Hepatocyte (in vitro differentiated cells): ENCODE measurements around the gene PPFIBP2. TPM values are rescaled to one million over a fixed set of nuclear protein-coding genes. Genes with fewer than 3 reads are reported as not detected.
A peak's percentile ranks its signal among the peaks of the same experiment; 100 is the strongest.

ENCODE experiments used
- DNase-seq: peaks from one replicate; pipeline ENCODE4 v3.0.0-alpha.2; 2016; ENCODE audit warnings: low spot score
- H2AFZ ChIP-seq: fragments of 200-600 bp; sonication (generic); 2 replicates; pipeline ENCODE4 v1.6.0; 2016; ENCODE audit warnings: antibody characterized with exemption, mild to moderate bottlenecking
- H3K27ac ChIP-seq: fragments of 200-600 bp; sonication (generic); 2 replicates; pipeline ENCODE4 v1.5.1; 2016; ENCODE audit warnings: mild to moderate bottlenecking
- H3K27me3 ChIP-seq: fragments of 200-600 bp; sonication (generic); 2 replicates; pipeline ENCODE4 v1.6.1; 2016
- H3K36me3 ChIP-seq: fragments of 200-600 bp; sonication (generic); replicated peaks from 2 replicates; pipeline ENCODE4 v1.5.1; 2016; ENCODE audit warnings: low read depth; ENCODE audit not compliant: insufficient read depth
- H3K4me1 ChIP-seq: fragments of 200-600 bp; sonication (generic); 2 replicates; pipeline ENCODE4 v1.5.1; 2016; ENCODE audit warnings: mild to moderate bottlenecking, moderate library complexity; ENCODE audit not compliant: insufficient read depth
- H3K4me2 ChIP-seq: fragments of 200-600 bp; sonication (generic); 2 replicates; pipeline ENCODE4 v1.6.0; 2016
- H3K4me3 ChIP-seq: fragments of 200-600 bp; sonication (generic); 2 replicates; pipeline ENCODE4 v1.5.1; 2016; ENCODE audit warnings: mild to moderate bottlenecking
- H3K79me2 ChIP-seq: fragments of 200-600 bp; sonication (generic); 2 replicates; pipeline ENCODE4 v1.6.0; 2017; ENCODE audit warnings: mild to moderate bottlenecking
- H3K9me2 ChIP-seq: fragments of 200-600 bp; sonication (generic); replicated peaks from 2 replicates; pipeline ENCODE4 v1.6.0; 2017; ENCODE audit warnings: mild to moderate bottlenecking; ENCODE audit not compliant: insufficient read depth
- H3K9me3 ChIP-seq: fragments of 200-600 bp; sonication (generic); 2 replicates; pipeline ENCODE4 v1.5.1; 2016; ENCODE audit warnings: low read depth, mild to moderate bottlenecking
- H4K20me1 ChIP-seq: fragments of 200-600 bp; sonication (generic); 2 replicates; pipeline ENCODE4 v1.6.0; 2016; ENCODE audit warnings: mild to moderate bottlenecking; ENCODE audit not compliant: insufficient read depth, poor library complexity, severe bottlenecking
- CTCF ChIP-seq: fragments of 200-600 bp; sonication (generic); IDR thresholded peaks from 2 replicates; pipeline ENCODE4 v1.5.1; 2016; ENCODE audit warnings: antibody characterized with exemption, mild to moderate bottlenecking; ENCODE audit not compliant: poor library complexity
- EZH2 ChIP-seq: fragments of 200-600 bp; sonication (generic); IDR thresholded peaks from 2 replicates; pipeline ENCODE4 v1.6.1; 2016; ENCODE audit warnings: antibody characterized with exemption, mild to moderate bottlenecking, borderline replicate concordance
- EZH2phosphoT487 ChIP-seq: fragments of 200-600 bp; sonication (generic); IDR thresholded peaks from one replicate; pipeline ENCODE4 v1.6.1; 2018; ENCODE audit warnings: antibody characterized with exemption, mild to moderate bottlenecking, low read depth, moderate library complexity; ENCODE audit not compliant: unreplicated experiment, severe bottlenecking
- WGBS: methylation state at CpG from one replicate; pipeline ENCODE4 v1.1.6; 2016; ENCODE audit warnings: low lambda C conversion rate; ENCODE audit errors: missing lambda C conversion rate; 5-methylcytosine and 5-hydroxymethylcytosine counted together
- polyA plus RNA-seq: library from polyadenylated mRNA; unstranded; fragments of >200 nt; fragmentation: Nextera tagmentation; extraction: Ambion mirVana; gene quantifications from 2 replicates; pipeline ENCODE4 v1.2.1, GENCODE V29; 2016
- total RNA-seq: library from RNA; depleted of rRNA; stranded (reverse); fragments of >200 nt; gene quantifications from 2 replicates; pipeline ENCODE4 v1.2.3, GENCODE V29; 2014

The PPFIBP2 gene
- total and polyA plus RNA-seq, 2 experiments from 2014 or later = 33.9 to 55.8 TPM

DNA sequence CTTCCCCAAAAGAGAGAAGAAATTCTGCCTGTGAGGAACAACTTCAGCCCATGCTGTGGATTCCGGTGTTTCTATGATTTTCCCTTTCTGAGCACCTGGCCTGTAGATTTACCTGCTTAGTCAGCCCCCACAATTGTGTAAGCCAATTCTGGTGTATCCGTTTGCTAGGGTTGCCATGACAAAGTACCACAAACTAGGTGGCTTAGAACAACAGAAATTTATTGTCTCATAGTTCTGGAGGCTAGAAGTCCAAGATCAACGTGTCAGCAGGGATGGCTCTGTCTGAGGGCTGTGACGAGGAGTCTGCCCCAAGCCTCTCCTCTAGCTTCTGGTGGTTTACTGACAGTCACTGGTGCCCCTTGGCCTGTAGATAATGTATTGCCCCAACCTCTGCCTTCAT lies 175.4 kb downstream of the PPFIBP2 start:
- no peak for DNase-seq
- Histone ChIP-seq H4K20me1 (no peaks in the 10 kb centered on the region), H3K36me3 (no peaks in the 10 kb centered on the region), H3K9me2 (no peaks in the 10 kb centered on the region), H3K9me3 (no peaks in the 10 kb centered on the region), H3K4me2 (no peak overlapping the region), H3K27me3 (no peaks in the 10 kb centered on the region), H3K4me3 (no peak overlapping the region), H2AFZ (no peak overlapping the region), H3K27ac (no peak overlapping the region), H3K4me1 (peaks cover 9% of the 10 kb centered on the region), H3K79me2 (no peaks in the 10 kb centered on the region)
- TF ChIP-seq EZH2phosphoT487 (no peak), CTCF (no peak), EZH2 (no peak)
- 59% methylated on average over 4 of the region's 4 CpGs for WGBS

- H4K20me1 ChIP-seq = no peaks in the 10 kb centered on the region
- no peak overlapping the region for H3K4me3 ChIP-seq
- TF ChIP-seq EZH2 = no peak
- peak; percentile 45 for TF ChIP-seq CTCF
- no peak for TF ChIP-seq EZH2phosphoT487
- H3K4me1 ChIP-seq = peaks cover 9% of the 10 kb centered on the region
- H3K27ac ChIP-seq = no peak overlapping the region
- 44% methylated on average over 6 of the region's 6 CpGs for WGBS
- no peaks in the 10 kb centered on the region for H3K9me3 ChIP-seq
- H3K27me3 ChIP-seq = no peaks in the 10 kb centered on the region
- no peaks in the 10 kb centered on the region for H3K36me3 ChIP-seq
- no peak overlapping the region for H3K4me2 ChIP-seq
- no peak overlapping the region for H2AFZ ChIP-seq
- H3K9me2 ChIP-seq = no peaks in the 10 kb centered on the region
- DNase-seq = peak; percentile 50
- H3K79me2 ChIP-seq = no peaks in the 10 kb centered on the region
These were observed 176.8 kb downstream of the PPFIBP2 start for GRCh38 chr11:7690648-7691047.

DNA sequence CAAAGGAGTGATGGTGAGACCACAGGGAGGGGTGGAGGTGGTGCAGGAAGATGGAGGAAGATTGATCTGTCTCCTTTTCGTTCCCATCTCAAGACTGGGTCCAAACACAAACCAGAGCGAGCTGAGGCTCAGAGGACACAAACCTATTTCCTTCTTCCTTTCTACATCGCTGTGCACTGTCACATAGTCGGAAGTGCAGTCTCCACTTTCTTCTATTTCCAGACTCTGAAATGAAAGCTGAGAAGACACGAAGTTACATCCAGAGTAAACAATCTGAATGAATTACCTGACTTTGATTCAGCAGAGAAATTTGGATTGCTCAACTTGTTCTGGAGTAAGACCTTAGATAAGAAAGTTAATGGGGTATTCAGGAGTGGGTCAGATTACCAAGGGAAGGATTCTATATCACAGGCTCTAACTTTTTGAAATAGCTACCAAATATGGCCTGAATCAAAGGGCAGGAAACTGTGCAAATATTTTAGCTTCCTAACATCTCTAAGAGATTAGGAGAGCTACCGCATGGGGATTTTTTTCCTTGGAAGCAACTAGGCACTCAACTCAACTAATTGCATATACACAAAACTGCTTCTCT lies 178.1 kb downstream of the PPFIBP2 start:
- peak; percentile 11 for TF ChIP-seq EZH2
- no peak for TF ChIP-seq EZH2phosphoT487
- no peak overlapping the region for H2AFZ ChIP-seq
- no peaks in the 10 kb centered on the region for H3K9me3 ChIP-seq
- H3K27me3 ChIP-seq = no peaks in the 10 kb centered on the region
- H3K4me3 ChIP-seq = no peak overlapping the region
- H3K9me2 ChIP-seq = no peaks in the 10 kb centered on the region
- no peaks in the 10 kb centered on the region for H4K20me1 ChIP-seq
- no peak overlapping the region for H3K27ac ChIP-seq
- peak overlapping the region; percentile 28 for H3K4me2 ChIP-seq
- H3K79me2 ChIP-seq = no peaks in the 10 kb centered on the region
- DNase-seq = no peak
- H3K4me1 ChIP-seq = peaks cover 9% of the 10 kb centered on the region
- H3K36me3 ChIP-seq = no peaks in the 10 kb centered on the region
- 55% methylated on average over 6 of the region's 6 CpGs for WGBS

GRCh38 chr11:7692426-7692825 lies 178.6 kb downstream of the PPFIBP2 start:
- no peaks in the 10 kb centered on the region for H3K27me3 ChIP-seq
- DNase-seq = no peak
- H3K9me2 ChIP-seq = no peaks in the 10 kb centered on the region

More at GRCh38 chr11:7692426-7692825, 178.6 kb downstream of the PPFIBP2 start:
- 90% methylated on average over 3 of the region's 3 CpGs for WGBS
- H4K20me1 ChIP-seq = no peaks in the 10 kb centered on the region
- no peak overlapping the region for H3K27ac ChIP-seq
- no peak overlapping the region for H2AFZ ChIP-seq
- TF ChIP-seq EZH2 = no peak
- TF ChIP-seq EZH2phosphoT487 = no peak
- no peak for TF ChIP-seq CTCF
- no peak overlapping the region for H3K4me3 ChIP-seq
- H3K79me2 ChIP-seq = no peaks in the 10 kb centered on the region
- H3K9me3 ChIP-seq = no peaks in the 10 kb centered on the region
- H3K36me3 ChIP-seq = no peaks in the 10 kb centered on the region
- peaks cover 9% of the 10 kb centered on the region for H3K4me1 ChIP-seq
- H3K4me2 ChIP-seq = peak overlapping the region; percentile 28
